Measurements from ENCODE around the gene GTF3C2.

DNA sequence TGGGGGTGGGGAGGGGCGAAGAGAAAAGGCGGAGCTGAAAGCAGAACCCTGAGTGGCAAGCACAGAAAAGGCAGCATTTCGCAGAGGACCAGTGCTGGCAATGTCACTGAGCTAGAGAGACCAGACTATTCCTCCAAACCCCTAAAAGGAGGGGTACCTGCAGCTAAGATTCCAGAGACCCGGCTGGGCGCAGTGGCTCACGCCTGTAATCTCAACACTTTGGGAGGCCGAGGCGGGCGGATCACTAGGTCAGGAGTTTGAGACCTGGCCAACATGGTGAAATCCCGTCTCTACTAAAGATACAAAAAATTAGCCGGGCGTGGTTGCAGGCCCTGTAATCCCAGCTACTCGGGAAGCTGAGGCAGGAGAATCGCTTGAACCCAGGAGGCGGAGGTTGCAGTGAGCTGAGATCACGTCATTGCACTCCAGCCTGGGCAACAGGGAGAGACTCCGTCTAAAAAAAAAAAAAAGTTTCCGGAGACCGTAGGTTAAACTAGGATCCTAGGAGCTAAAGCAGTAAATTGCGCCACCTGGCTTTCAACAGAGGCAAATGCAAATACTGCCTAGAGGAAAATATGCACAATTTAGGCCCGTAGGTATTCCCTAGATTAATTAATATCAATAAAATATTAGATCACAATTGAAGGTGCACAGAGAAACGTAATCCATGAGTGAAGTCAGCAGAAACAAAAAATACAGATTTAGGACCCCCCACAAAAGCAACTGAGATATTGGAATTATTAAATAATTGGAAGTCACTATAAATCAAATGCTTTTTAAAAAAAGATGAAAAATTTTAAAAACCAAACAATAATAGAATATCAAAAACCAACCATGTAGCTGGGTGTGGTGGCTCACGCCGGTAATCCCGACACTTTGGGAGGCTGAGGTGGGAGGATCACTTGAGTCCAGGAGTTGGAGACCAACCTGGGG is 53.2 kb downstream of the GTF3C2 start:
- TF ChIP-seq POLR2A (IDR thresholded peaks at IDR 0.05; ENCODE audit: low read length) = no peak
- TF ChIP-seq GATA1 (IDR thresholded peaks at IDR 0.05; ENCODE audit: low read depth, low read length) = no peak
